ENCODE measurements around the gene HTR3A.

The HTR3A gene

GRCh38 chr11:113984781-113985180 lies 9.9 kb downstream of the HTR3A start:
- POLR2A ChIA-PET = no interaction called here
- CTCF ChIA-PET = interaction anchor here (1.4 to 1.9 kb wide), 2 partner anchors 10 to 277 kb away, joined by 4 to 5 read pairs; no protein-coding TSS in a partner anchor
- TF ChIP-seq CTCF (IDR thresholded peaks at IDR 0.05; ENCODE audit: insufficient read depth, low read length, missing control alignments) = no peak
- no peak for DNase-seq (ENCODE audit: low read depth, low spot score)
- H3K4me3 ChIP-seq (ENCODE audit: low read depth, low read length) = no peak overlapping the region

GRCh38 chr11:113985906-113986305 lies 11.0 kb downstream of the HTR3A start:
- no peak overlapping the region for H3K4me3 ChIP-seq (ENCODE audit: low read depth, low read length)
- no peak for TF ChIP-seq CTCF (IDR thresholded peaks at IDR 0.05; ENCODE audit: insufficient read depth, low read length, missing control alignments)
- DNase-seq (ENCODE audit: low read depth, low spot score) = no peak
- CTCF ChIA-PET = interaction anchor here (1.4 to 1.9 kb wide), 3 partner anchors 9 to 276 kb away, joined by 3 to 5 read pairs (median 4); no protein-coding TSS in a partner anchor
- POLR2A ChIA-PET = no interaction called here

- no peak for TF ChIP-seq CTCF (IDR thresholded peaks at IDR 0.05; ENCODE audit: insufficient read depth, low read length, missing control alignments)
- DNase-seq (ENCODE audit: low read depth, low spot score) = no peak
- ChIA-PET CTCF (interaction anchor here (1.4 to 1.9 kb wide), 3 partner anchors 8 to 275 kb away, joined by 3 to 5 read pairs (median 4); no protein-coding TSS in a partner anchor), POLR2A (no interaction called here)
- no peak overlapping the region for H3K4me3 ChIP-seq (ENCODE audit: low read depth, low read length)
Measured at GRCh38 chr11:113986351-113987140, 11.6 kb downstream of the HTR3A start.

GRCh38 chr11:113989381-113989780 lies 14.5 kb downstream of the HTR3A start:
- CTCF ChIA-PET = no interaction called here
- TF ChIP-seq CTCF (IDR thresholded peaks at IDR 0.05; ENCODE audit: insufficient read depth, low read length, missing control alignments) = no peak
- no peak overlapping the region for H3K4me3 ChIP-seq (ENCODE audit: low read depth, low read length)
- POLR2A ChIA-PET = no interaction called here
- DNase-seq (ENCODE audit: low read depth, low spot score) = no peak

GRCh38 chr11:113989916-113990315 lies 15.0 kb downstream of the HTR3A start:
- POLR2A ChIA-PET = no interaction called here
- H3K4me3 ChIP-seq (ENCODE audit: low read depth, low read length) = no peak overlapping the region
- no peak for DNase-seq (ENCODE audit: low read depth, low spot score)
- TF ChIP-seq CTCF (IDR thresholded peaks at IDR 0.05; ENCODE audit: insufficient read depth, low read length, missing control alignments) = no peak
- CTCF ChIA-PET = interaction anchor here (8.8 kb wide), 1 partner anchor 272 kb away, joined by 251 read pairs; no protein-coding TSS in a partner anchor

- ChIA-PET CTCF (interaction anchor here (4.1 to 8.8 kb wide), 2 partner anchors 12 to 270 kb away, joined by 19 to 251 read pairs; no protein-coding TSS in a partner anchor), POLR2A (no interaction called here)
- no peak overlapping the region for H3K4me3 ChIP-seq (ENCODE audit: low read depth, low read length)
- no peak for TF ChIP-seq CTCF (IDR thresholded peaks at IDR 0.05; ENCODE audit: insufficient read depth, low read length, missing control alignments)
- no peak for DNase-seq (ENCODE audit: low read depth, low spot score)
Measured at GRCh38 chr11:113991170-113991569, 16.3 kb downstream of the HTR3A start.

All from AG04449 (cell line).